GM20000 (cell line): ENCODE results near the gene POLR2I.

Source experiments
- DNase-seq: peaks from one replicate; pipeline ENCODE4 v3.0.0; 2012; ENCODE audit warnings: low spot score
- CTCF ChIP-seq: IDR thresholded peaks from 2 replicates; pipeline ENCODE4 v1.5.1; 2012; ENCODE audit warnings: mild to moderate bottlenecking, control low read depth; ENCODE audit errors: extremely low read depth, missing control alignments

POLR2I gene

DNA sequence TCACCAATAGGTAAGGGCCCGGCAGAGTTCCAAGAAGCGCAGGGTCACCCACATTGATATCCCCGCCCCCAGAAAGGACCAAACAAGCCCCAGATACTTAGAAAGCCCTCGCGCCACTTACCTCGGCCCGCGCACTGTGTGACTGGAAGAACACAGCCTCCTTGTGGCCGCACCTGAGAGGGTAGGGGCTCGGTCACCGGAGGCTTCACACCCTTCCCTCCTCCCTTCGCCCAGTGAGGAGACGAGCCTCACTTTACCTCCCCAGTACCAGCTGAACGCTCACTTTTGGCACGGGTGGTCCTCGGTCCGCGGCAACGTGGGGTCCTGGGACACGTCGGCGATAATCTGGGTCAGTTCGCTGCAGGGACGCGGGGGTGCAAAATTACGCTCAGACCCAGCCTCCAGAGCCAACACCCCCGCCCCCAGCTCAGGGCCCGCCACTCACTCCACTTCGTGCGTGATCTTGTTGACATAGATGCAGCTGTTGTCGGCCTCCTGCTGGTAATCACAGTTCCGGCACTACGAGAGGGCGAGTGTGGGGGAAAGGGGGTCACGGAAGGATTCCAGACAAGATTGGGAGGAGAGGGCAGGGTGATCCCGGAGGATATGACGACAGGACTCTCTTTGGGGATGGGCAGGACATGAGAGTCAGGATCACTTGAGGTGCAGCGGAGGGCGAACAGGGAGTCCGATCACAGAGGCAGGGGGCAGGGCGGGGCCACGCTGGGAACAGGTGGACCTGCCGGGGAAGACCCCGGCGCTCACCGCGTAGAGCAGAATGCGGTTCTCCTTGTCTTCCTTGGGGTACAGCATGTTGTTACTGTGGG is 568 bp downstream of the POLR2I start:
- DNase-seq, result peak; percentile 47
- no peak for TF ChIP-seq CTCF

DNA sequence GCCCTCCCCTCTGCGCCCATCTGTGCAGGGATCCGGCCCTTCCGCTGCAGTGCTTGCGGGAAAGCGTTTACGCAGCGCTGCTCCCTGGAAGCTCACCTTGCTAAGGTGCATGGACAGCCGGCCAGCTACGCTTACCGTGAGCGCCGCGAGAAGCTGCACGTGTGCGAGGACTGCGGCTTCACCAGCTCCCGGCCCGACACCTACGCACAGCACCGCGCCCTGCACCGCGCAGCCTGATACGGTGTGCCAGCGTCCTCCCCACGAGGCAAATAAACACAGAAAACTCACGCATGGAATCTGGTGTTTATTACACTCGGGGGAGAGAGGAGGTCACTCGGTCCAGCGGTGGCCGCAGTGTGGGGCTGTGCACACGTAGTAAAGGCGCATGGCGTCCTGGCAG is 1.2 kb downstream of the POLR2I start:
- TF ChIP-seq CTCF, result no peak
- no peak for DNase-seq

- DNase-seq, result no peak
- TF ChIP-seq CTCF, result no peak
Observed at GRCh38 chr19:36112678-36113077, 2.0 kb downstream of the POLR2I start.

- no peak for DNase-seq
- no peak for TF ChIP-seq CTCF
Observed at GRCh38 chr19:36111200-36111539, 3.5 kb downstream of the POLR2I start.

- TF ChIP-seq CTCF, result no peak
- no peak for DNase-seq
Observed at GRCh38 chr19:36110487-36111199, 4.0 kb downstream of the POLR2I start, which contains the start of gene OVOL3. Gene OVOL3, plus strand, starts transcription at chr19:36111143. Its CDS starts 60 bp downstream, at chr19:36111203.

GRCh38 chr19:36108684-36109083 is 6.0 kb downstream of the POLR2I start:
- no peak for TF ChIP-seq CTCF
- DNase-seq, result no peak

DNA sequence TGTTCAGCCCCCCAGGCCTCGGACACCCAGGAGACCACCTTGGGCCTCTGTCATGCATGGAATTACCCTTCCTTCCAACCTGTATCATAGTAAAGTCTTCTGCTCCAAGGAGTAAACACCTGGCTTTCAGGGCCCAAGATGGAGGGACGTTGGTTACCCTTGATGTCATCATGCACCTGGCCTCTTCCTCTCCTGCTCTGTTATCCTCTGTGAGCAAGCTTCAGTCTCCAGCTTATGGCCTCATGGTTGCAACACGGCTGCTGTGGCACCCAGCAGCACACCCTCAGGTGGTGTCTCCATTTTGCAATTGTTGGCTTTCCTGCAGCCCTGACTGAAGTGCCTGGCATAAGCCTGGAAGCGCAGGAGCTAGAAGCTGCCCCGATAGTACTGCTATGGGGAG is 7.7 kb downstream of the POLR2I start:
- no peak for DNase-seq
- TF ChIP-seq CTCF, result no peak
